HG03521 (cell line): ENCODE measurements around the gene CBARP.

Source experiments
- ATAC-seq: cut with Tn5 transposase; IDR thresholded peaks from one replicate; pipeline ENCODE4 v1.9.1; 2021; ENCODE audit warnings: mild to moderate bottlenecking, moderate library complexity; ENCODE audit not compliant: unreplicated experiment

CBARP gene

DNA sequence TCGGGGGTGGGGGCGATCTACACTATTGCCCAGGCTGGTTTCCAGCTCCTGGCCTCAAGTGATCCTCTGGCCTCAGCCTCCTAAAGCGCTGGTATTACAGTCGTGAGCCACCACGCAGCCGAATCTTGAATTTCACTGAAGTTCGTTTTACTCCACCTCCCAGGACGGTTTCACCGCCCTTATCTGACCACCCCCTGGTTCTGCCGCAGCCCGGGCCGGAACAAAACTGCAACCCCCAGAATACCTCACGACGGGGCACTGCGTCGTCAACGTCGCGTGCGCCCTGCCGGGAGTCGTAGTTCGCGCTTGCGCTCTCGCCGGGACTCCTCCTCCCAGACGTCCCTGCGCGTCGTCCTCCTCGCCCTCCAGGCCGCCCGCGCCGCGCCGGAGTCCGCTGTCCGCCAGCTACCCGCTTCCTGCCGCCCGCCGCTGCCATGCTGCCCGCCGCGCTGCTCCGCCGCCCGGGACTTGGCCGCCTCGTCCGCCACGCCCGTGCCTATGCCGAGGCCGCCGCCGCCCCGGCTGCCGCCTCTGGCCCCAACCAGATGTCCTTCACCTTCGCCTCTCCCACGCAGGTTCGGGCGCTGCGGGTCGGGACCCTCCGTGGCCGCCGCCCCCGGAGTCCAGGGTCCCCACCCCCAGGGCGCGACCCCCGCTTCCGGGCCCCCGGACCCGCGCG lies 3.8 kb upstream of the CBARP start, which contains the start of gene ATP5F1D:
TSS of gene ATP5F1D (plus strand) at position 335 of the 679 bp plus-strand sequence. CDS start at position 435, 100 bp downstream.
- ATAC-seq, result peak; percentile 57

DNA sequence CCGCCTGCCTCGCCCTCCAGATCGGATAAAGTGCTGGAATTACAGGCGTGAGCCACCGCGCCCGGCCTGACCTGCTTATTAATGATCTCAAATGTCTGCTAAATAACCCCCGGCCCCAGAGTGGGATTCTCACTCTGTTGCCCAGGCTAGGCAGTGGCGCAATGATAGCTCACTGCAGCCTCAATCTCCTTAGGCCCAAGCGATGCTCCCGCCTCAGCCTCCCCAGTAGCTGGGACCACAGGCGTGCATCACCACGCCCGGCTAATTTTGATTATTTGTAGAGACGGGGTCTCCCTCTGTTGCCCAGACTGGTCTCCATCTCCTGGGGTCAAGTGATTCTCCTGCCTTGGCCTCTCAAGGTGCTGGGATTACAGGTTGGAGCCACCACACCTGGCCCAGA lies 3.1 kb upstream of the CBARP start:
- no peak for ATAC-seq

DNA sequence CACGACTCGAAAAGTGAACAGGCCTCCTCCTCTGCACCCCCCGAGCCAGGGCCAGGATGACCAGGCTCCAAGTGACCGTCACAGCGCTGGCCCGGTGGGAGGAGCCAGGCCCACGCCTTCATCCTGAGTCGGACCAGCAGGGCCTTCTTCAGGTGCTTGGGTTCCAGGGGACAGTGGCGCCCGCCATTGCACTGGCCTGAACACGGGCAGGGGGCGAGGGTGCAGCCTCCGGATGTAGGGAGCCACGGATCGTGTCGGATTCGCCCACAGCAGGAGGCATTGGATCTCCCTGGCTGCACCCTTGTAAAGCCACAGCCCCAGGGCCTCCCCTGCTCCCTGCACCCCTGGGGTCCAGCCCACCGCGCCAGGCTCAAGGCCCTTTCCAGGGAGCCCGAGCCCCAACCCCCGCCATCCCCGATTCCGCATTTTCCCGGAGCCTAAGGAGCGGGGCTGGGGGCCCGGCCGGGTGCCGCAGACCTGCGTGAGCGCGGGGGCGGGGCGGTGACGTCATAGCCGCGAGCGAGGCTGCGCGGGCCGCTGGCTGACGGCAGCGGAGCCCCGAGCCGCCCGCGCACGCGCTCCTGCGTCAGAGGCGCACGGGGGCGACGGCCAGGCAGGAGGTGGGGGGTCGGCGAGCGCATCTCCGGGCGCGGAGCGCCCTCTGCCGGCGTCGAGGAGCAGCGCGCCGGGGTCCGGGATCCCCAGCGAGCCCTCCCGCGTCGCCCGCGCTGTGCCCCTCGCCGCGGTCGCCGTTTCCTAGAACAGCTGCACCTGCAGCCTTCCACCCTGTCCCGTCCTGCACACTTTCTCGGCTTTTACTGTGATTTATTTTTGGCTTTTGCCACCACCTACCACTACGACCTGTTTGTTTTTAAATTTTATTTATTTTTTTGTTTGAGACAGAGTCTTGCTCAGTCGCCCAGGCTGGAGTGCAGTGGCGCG lies 2.3 kb upstream of the CBARP start:
- ATAC-seq, result peak; percentile 32

DNA sequence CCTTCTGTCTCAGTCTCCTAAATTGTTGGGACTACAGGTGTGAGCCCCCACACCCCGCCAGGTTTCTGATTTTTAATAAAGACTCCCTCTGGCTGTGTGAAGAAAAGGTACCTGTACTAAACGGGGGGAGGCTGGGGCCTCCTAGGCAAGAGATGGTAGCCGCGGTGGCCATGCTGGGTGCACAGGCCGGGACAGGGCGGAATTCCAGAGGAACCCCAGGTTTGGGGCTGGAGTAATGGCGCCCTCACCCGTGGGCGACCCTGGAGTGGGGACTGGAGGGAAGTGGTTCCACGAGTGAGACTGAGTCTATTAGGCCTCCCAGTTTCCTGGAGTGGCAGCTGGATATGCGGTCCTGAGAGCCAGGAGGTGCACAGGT lies 1.6 kb upstream of the CBARP start:
- ATAC-seq, result no peak

DNA sequence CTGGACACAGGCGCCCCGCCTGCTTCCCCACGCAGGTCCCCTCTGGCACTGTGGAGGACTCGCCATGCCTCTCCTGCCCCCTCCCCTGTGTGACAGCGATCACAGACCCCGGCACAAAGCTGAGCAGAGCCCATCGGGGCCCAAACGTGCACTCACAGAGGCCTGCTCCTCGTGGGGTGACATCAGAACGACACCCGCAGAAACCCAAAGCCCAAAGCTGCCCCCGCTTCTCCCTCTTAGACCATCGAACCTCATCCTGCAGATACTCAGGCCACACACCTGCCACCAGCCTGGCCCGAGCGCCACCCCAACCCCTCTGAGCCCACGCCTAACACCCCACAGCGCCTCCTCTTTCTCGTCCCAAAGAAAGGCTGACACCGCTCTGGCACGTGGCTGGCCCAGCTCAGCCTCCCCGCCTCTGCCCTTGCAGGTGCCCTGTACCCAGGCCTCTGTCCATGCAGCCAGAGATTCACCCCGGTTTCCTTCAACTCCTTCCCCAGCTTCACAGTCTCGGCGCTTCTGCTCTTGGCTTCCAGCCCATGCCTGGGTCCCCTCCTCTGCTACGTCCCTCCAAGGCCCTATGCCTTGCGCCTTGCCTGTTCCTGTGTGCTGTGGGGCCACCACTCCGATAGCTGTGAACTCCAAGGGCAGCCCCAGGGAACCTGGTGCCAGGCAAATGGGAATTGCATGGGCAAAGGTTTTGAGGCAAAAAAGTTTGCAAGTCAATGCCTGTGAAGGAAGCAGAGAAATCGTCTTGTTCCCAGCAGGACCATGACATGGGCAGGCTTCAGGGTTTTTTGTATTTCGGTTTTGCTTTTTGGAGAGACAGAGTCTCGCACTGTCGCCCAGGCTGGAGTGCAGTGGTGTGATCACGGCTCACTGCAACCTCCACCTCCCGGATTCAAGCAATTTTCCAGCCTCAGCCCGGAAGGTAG lies 831 bp upstream of the CBARP start:
- no peak for ATAC-seq

DNA sequence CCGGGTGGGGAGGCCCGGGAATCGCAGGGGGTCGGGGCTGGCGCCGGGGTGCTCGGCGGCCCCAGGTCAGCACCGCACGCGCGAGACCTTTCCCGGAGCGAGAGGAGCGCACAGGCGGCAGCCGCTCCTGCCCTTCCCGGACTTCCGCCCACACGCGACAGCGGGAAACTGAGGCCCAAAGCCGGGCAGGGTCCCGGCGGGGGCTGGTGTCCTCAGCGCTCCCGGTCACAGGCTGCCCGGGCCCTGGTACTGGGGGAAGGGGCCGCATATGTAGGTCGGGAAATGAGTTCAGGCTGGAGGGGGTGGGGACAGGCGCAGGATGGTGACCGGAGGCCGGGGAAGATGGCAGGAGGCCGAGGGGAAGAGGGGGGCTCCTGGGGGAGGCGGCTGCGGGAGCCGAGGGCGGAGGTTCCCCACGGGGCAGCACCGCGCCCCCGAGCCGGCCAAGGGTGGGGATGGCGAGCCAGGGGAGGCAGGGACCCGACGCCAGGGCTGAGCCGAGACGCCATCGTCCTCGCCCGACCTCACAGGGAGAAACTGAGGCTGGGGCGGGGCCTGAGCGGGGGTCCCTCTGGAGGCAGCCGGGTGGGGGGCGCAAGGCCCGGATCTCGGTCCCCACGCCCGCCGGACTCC lies 662 bp downstream of the CBARP start:
- ATAC-seq, result no peak

DNA sequence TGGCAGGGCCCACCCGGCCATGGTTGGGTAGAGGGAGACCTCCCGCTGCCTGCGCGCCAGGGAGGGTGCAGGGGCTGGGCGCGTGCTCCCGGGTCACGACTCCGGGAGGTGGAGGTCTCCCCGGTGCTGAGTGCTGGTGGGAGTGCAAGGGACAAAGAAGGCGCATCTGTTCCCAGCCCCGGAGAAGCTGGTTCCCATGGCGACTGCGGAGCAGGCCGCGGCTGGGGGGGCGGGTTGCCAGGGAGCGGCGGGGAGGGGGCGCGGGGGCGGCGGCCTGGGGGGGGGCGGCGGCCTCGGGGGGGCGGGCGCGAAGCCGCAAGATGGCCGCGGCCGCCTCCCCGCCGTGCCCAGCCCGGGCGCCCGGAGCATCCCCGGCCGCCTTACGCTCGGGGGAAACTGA lies 1.2 kb downstream of the CBARP start:
- no peak for ATAC-seq

DNA sequence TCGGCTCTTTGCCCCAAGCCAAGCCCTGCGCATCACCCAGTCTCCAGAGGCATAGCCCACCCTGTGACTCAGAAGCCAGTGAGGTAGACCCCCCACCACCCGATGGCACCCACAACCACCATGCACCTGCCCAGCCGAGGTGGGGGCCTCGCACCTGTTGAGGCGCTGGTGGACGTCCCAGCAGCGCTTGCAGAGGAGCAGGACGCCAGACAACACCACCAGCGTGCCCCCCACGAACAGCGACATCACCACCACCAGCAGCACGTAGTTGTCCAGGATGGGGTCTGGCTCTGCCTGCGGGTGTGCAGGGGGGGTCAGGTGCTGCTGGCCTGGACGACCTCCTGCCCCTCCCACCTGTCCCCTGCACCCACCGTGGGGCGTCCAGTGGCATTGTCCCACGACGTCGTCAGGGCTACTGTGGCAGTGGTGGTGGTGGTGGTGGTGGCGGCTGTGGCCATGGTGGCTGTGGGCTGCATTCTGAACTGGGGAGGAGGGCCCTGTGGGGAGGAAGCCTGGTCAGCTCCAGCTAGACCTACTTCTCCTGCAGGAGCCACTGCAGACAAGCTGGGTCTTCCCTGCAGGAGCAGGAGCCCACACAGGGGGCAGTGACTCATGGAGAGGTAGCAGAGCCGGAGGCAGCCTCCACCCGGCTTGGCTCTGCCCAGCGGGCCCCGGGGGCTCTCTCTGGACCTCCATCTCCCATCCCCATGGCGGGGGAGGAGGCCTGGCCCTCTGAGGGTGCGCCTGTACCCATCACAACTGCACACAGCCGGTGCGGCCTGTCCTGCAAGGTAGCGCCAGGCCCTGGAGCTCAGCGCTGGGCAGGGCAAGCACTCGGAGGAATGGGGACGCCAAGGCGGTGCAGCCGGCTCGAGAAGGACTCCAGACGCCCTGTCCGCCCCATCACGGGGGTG lies 1.9 kb downstream of the CBARP start:
- no peak for ATAC-seq

DNA sequence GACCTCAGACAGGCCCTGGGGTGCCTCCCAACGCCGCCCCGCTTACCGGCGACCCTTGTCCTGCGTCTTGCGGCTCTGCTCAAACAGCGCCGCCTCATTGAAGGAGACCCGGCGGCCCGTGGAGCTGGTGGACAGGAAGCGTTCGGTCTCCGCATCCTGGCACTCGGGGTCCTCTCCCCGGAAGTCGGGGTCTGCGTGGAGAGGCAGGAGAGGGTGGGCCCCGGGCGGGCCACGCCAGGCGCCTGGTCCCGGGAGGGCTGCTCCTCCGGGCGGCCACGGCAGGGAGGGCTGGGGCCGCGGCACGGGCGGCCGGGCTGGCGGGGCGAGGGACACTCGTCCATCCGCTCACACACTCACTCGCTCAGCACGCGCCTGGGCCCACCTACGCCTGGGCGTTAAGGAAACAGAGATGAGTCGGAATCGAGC lies 2.8 kb downstream of the CBARP start:
- ATAC-seq, result no peak

DNA sequence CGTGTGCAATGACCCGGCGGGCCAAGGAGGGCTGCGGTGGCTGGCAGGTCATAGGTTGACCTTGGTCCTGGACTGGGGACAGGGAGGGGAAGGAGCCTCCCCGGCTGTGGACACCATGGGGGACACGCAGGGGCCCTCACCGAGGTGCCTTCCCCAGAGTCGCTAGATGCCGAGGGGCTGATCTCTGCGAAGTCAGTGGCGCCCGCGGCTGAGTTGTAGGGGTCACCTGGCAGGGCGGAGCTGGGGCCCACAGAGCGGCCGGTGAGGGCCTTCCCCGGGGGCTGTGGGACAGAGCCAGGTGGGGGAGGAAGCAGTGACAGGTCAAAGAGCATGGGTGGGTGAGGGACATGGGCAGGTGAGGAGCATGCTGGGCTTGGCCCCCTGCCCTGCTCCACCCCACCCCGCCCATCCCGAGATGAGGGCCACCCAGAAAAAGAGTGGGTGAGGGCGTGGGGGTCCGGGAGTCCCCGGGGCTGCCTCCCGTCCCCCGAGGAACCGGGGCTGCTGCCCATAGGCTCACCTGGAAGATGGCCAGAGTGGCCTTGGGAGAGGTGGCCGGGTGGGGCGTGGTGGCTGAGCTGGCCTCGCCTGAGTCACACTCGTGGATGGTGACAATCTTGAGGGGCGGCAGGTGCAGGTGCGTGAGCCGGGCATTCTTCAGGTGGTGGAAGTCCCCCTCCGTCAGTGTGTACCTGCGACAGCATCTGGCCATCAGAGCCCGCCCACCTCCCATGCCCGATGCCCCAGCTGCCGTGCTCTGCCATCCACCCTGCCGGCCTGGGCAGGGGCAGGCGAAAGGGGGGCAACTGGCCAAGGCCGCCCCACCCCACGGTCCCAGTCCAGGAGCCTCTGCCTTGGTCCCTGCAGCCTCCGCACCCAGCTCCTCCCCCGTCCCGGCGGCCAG lies 3.5 kb downstream of the CBARP start:
- no peak for ATAC-seq

DNA sequence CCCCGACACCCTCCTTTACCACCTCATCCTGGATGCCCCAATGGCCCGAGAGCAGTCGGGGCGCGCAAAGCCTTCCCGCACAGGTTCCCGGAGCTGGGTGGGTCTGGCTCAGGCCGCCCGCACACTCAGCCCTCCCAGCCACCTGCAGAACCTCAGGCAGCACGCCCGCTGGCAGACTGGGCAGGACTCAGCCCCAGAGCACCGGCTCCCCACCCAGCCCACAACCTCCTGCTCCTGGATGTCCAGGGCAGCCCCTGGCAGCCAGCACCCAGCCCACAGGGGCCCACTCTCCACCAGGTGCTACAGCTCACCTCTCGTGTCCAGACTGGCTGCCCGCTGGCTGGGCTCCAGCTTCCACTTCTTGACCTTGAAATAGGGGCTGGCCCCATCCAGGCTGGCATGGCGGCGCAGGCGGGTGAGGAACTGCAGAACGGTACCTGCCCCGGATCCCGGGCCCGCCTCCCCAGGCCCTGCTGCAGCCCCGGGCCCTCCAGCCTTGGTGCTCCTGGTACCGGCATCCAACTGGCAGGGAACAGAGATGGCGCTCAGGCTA lies 4.6 kb downstream of the CBARP start:
- no peak for ATAC-seq

DNA sequence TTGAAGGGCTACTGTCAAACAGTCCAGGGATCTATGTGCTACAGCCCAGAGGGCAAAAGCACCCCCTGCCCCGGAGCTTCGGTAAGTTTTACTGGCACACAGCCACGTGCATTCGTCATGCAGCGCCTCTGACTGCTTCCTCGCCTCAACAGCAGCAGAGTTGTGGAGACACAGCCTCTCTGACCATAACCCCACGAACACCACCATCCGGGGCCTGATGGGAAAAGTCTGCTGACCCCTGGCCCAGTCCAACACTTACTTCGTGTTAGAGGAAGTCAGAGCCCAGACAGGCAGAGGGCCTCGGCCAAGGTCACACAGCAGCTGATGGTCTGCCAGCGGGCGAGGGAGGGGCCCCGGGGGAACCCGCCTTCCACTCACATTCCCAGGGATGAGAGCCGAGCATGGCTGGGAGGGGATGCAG lies 5.1 kb downstream of the CBARP start:
- no peak for ATAC-seq

DNA sequence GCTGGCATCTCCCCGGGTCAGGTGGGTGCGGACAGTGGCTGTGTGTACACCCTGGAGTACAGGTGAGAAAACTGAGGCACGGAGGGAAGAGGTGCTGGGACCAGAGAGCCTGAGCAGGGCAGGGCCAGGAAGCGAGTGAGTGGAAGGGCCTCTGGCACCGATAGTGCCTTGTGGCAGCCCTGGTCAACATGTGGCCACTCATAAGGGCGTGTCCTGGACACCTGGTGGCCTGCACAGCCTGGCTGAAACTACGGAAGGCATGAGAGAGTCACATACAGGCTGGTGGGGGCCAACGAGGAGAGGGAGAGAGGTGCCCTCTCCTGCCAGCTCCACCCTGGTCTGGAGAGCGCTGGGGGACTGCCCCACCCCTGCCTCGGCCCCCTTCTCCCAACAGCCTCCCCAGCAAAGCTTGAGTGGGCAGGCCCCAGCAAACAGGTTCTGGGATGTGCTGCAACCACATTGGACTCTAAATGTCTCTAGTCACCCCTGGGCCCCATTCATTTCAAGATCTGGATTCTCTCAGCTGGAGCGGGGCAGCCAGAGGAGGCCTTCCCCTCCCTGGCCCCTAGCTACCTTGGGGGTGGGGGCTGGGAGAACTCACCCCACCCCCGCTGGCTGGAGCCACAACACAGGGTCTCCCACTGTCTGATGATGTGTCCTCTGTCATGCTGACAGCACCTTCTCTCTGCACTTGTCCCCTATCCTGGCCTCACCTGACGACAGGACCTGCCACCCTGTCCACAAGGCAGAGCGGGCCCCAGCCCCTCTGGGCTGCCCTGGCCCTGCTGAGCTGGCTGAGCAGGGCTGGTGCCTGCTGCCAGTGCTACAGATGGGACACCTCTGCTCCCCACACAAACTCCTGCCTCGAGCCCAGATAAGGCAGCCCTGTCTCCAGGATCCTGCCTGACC lies 5.8 kb downstream of the CBARP start:
- ATAC-seq, result no peak

DNA sequence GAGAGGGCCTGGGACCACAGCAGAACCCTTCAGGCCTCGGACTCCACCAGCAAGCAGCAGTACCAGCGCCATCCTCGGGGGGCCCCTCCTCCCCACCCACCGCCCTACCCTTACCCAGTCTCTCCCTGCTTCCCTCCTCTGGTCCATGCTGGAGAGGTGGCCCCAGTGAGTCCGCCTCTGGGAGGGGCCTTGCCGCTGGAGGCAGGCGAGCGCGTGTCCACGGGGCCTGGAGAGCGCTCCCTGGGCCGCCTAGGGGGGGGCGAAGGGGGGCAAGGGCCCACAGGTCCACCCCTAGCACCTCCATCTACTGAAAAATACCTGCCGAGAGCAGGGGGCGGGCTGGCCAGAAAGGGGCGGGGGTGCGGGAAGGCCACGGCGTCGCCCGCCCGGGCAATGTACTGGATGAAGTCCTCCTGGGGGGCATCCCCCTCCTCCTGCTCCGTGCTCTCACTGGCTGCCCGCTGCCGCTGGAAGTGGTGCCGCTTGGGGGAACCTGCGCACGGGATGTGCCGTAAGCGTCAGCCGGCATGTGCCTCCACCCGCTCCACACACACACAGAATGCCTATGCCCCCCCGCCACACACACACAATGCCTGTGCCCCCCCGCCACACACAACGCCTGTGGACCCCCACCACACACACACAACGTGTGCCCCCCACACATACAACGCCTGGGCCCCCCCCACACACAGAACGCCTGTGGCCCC lies 6.9 kb downstream of the CBARP start:
- no peak for ATAC-seq

DNA sequence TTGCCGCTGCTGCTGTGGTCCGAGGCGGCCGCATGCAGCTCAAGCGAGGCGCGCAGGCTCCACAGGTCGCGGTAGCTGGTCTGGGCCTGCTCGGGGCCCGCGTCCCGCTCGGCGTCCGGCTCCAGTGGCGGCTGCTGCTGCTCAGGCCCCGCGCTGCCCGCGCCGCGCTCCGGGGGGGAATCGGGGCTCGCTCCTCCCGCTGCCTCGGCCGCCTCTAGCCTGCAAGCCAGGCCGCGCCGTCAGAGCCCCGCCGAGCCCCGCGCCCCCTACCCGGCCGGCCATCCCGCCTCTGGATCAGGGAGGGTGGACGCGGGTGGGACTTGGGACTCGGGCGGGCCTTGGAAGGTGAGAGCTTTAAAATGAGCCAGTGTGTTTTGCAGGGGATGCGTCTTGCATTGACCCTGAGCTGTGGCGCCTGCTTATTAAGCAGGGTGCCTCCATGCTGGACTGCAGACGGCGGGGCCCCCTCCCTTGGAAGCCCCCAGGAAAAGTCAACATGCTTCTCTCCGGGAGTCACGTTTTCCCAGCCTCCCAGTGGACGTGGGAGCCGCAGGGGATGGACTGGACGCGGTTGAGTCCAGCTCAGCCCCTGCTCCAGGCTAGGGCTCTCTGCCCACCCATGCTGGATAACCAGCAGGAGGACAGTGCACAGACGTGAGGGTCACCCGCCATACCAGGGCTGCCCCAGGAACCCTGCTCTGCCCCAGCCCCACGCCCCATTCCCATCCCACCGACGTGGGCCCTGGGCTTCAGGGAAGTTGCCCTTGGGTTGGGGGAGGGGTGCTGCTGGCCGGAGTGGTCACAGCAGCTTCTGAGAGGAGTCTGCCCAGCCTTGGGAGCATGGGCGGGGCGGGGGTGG lies 7.7 kb downstream of the CBARP start:
- no peak for ATAC-seq
